Endothelial cell of umbilical vein (primary cell): ENCODE data around the gene NEU1. TPM values are rescaled to one million over a fixed set of nuclear protein-coding genes. Genes with fewer than 3 reads are reported as not detected.

Experiments
- BruUV-seq: library from RNA; stranded (reverse); fragments of 400-500 nt; replicated peaks from 2 replicates; lab custom pipeline; 2021; lab: Mats Ljungman, UMichigan
- CTCF ChIA-PET: fragments of 300-600, 350-600 bp; sonication (Branson Sonifier 250); formaldehyde crosslinking; loops from one replicate; lab custom pipeline; 2021; ENCODE audit warnings: antibody characterized with exemption, inconsistent platforms; lab: Charles Lee
- POLR2A ChIA-PET: fragments of 300-600, 350-600 bp; sonication (Branson Sonifier 250); formaldehyde crosslinking; loops from one replicate; lab custom pipeline; 2021; ENCODE audit warnings: antibody characterized with exemption, inconsistent platforms; lab: Charles Lee
- DNase-seq: peaks from one replicate; pipeline ENCODE4 v3.0.0-alpha.2; 2011; ENCODE audit warnings: low read depth, low spot score
- FAIRE-seq: peaks from 2 replicates; lab custom pipeline; 2011; peaks lifted over from hg19 to GRCh38; lab: Jason Lieb, UNC
- H2AFZ ChIP-seq: 2 replicates; pipeline ENCODE4 v1.6.0; 2012; ENCODE audit warnings: low read depth, low read length, control low read depth, inconsistent platforms
- H3K27ac ChIP-seq: 2 replicates; pipeline ENCODE4 v1.5.1; 2011; ENCODE audit warnings: low read depth, mild to moderate bottlenecking, control low read depth, low read length, moderate library complexity; ENCODE audit not compliant: insufficient read depth
- H3K27me3 ChIP-seq, 2 experiments: 2 replicates each; pipeline versions ENCODE4 v1.6.0 to v1.6.1; 2011; ENCODE audit warnings: low read length in 2 of 2, mixed read lengths in 1 of 2; ENCODE audit not compliant: control insufficient read depth in 2 of 2, insufficient read depth in 2 of 2
- H3K36me3 ChIP-seq, 2 experiments: 2 replicates in 1 of 2; 3 replicates in 1 of 2; pipeline ENCODE4 v1.5.1; 2011; ENCODE audit warnings: low read length in 2 of 2, mild to moderate bottlenecking in 1 of 2, moderate library complexity in 1 of 2; ENCODE audit not compliant: control insufficient read depth in 2 of 2, insufficient read depth in 2 of 2; ENCODE audit errors: extremely low read depth in 1 of 2
- H3K4me1 ChIP-seq: 3 replicates; pipeline ENCODE4 v1.5.1; 2011; ENCODE audit warnings: mild to moderate bottlenecking, low read length; ENCODE audit not compliant: control insufficient read depth, insufficient read depth; ENCODE audit errors: extremely low read depth
- H3K4me2 ChIP-seq: 2 replicates; pipeline ENCODE4 v1.6.1; 2011; ENCODE audit warnings: low read length, control low read depth, mixed read lengths; ENCODE audit not compliant: insufficient read depth
- H3K4me3 ChIP-seq, 3 experiments: fragments of 200-600 bp in 1 of 3; sonication (generic), shearing (Covaris generic) in 1 of 3; replicated peaks in 1 of 3; 2 replicates each; pipeline ENCODE4 v1.5.1; 2011 to 2016; ENCODE audit warnings: control low read depth in 3 of 3, low read length in 3 of 3, mild to moderate bottlenecking in 2 of 3, inconsistent platforms in 1 of 3, low read depth in 1 of 3, moderate library complexity in 1 of 3; ENCODE audit not compliant: insufficient read depth in 1 of 3
- H3K79me2 ChIP-seq: 2 replicates; pipeline ENCODE4 v1.6.0; 2012; ENCODE audit warnings: low read length, inconsistent platforms; ENCODE audit not compliant: control insufficient read depth, insufficient read depth
- H3K9ac ChIP-seq: replicated peaks from 2 replicates; pipeline ENCODE3; 2011; ENCODE audit warnings: low read length, control low read depth; ENCODE audit not compliant: insufficient read depth; ENCODE audit errors: extremely low read depth
- H3K9me1 ChIP-seq: replicated peaks from 3 replicates; pipeline ENCODE4 v1.6.0; 2011; ENCODE audit warnings: mild to moderate bottlenecking, low read length; ENCODE audit not compliant: control insufficient read depth, insufficient read depth; ENCODE audit errors: extremely low read depth
- H3K9me3 ChIP-seq: replicated peaks from 2 replicates; pipeline ENCODE4 v1.5.1; 2012; ENCODE audit warnings: low read length, inconsistent platforms; ENCODE audit not compliant: control insufficient read depth, insufficient read depth
- H4K20me1 ChIP-seq: replicated peaks from 2 replicates; pipeline ENCODE3; 2011; ENCODE audit warnings: mild to moderate bottlenecking, low read length; ENCODE audit not compliant: control insufficient read depth, insufficient read depth; ENCODE audit errors: extremely low read depth
- EZH2 ChIP-seq: IDR thresholded peaks from 2 replicates; pipeline ENCODE4 v1.6.1; 2012; ENCODE audit warnings: borderline replicate concordance, low read depth, mild to moderate bottlenecking, moderate library complexity, low read length, inconsistent platforms; ENCODE audit not compliant: severe bottlenecking
- FOS ChIP-seq: IDR thresholded peaks from 2 replicates; pipeline ENCODE4 v1.6.1; 2011; ENCODE audit warnings: mild to moderate bottlenecking, low read length, moderate library complexity, borderline replicate concordance; ENCODE audit not compliant: insufficient read depth
- GATA2 ChIP-seq: IDR thresholded peaks from 2 replicates; pipeline ENCODE4 v1.7.0; 2011; ENCODE audit warnings: low read depth, mild to moderate bottlenecking, moderate library complexity, mixed read lengths, low read length; ENCODE audit not compliant: insufficient read length, insufficient read depth
- JUN ChIP-seq: IDR thresholded peaks from 2 replicates; pipeline ENCODE4 v1.6.1; 2011; ENCODE audit warnings: borderline replicate concordance, low read depth; ENCODE audit not compliant: insufficient read length, insufficient read depth
- MAX ChIP-seq: IDR thresholded peaks from 2 replicates; pipeline ENCODE4 v1.6.1; 2011; ENCODE audit not compliant: insufficient read depth, insufficient read length
- MYC ChIP-seq: IDR thresholded peaks from one replicate; pipeline ENCODE4 v1.6.1; 2011; ENCODE audit warnings: mild to moderate bottlenecking, low read depth, low read length
- POLR2A ChIP-seq: IDR thresholded peaks from 2 replicates; pipeline ENCODE4 v1.6.1; 2012; ENCODE audit warnings: low read depth, mild to moderate bottlenecking, control low read depth, low read length
- POLR2AphosphoS5 ChIP-seq: IDR thresholded peaks from 2 replicates; pipeline ENCODE4 v1.6.1; 2012; ENCODE audit warnings: low read depth, mild to moderate bottlenecking, control low read depth, low read length, moderate library complexity; ENCODE audit not compliant: insufficient read depth
- dilution Hi-C: fragments of 300-500 bp; cut with MboI; formaldehyde crosslinking; loops from one replicate; pipeline ENCODE4 v1.15.0; 2019; ENCODE audit warnings: low sequenced_read_pairs; ENCODE audit not compliant: extremely low pct_ligation_motif_present
- intact Hi-C: fragments of 100-400 bp; cut with micrococcal nuclease; formaldehyde crosslinking; loops from one replicate; pipeline ENCODE4 v1.10.0; 2022
- polyA plus RNA-seq, 4 experiments: library from polyadenylated mRNA; depleted of rRNA in 3 of 4; stranded (reverse) in 3 of 4; unstranded in 1 of 4; fragments of >200 nt; gene quantifications; 2 replicates each; pipeline versions ENCODE4 v1.2.1 to v1.2.3, GENCODE V29; 2011 to 2012; ENCODE audit warnings: missing spikeins in 1 of 4
- total RNA-seq: library from RNA; stranded (reverse); gene quantifications from 2 replicates; pipeline ENCODE4 v1.2.3, GENCODE V29; 2021
- TF ChIP-seq, protein P1 (sequence below), 2 donors: IDR thresholded peaks; 1 replicate in 1 of 2; 2 replicates in 1 of 2; pipeline ENCODE4 v1.5.1; 2011; ENCODE audit warnings: low read length in 2 of 2, mild to moderate bottlenecking in 2 of 2, moderate library complexity in 2 of 2, control low read depth in 1 of 2, inconsistent platforms in 1 of 2, low read depth in 1 of 2; ENCODE audit not compliant: insufficient read depth in 1 of 2; ENCODE audit errors: extremely low read depth in 1 of 2

NEU1 gene
- total and polyA plus RNA-seq, 2 donors (not counting 3 experiments of a cell fraction or from before 2014, with no cell fraction given) = 62.8 to 111 TPM

DNA sequence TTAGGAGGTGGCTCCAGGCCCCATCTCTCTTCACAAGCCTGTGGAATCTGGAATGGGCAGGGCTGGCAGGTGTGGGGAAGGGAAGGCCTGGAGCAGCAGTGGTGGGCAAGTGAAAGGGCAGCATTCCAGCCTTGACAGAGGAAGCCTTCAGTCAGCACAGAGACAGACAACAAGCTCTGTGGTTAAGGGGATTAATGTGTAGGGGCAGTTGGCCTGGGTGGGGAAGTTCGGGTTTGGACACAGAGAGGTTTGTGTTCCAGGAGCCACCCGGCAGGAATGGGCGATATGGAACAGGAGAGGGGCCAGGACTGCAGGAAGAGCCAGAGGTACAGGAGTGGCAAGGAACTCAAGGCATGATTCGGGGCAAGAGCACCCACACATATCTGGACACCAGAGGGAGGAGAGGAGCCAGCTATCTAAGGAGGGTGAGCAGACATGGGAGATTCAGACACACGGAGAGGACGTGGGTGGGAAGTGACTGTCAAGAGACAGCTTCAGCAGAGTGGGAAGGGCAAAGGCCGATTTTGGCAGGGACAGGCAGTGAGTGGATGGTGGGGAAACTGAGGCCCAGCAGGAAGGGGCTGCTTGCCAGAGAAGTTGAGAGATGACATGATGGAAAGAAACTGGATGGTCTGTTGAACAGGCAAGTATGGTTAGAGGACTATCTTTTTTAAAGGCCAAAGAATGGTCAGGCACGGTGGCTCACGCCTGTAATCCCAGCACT lies 18.7 kb upstream of the NEU1 start:
- H4K20me1 ChIP-seq = no peaks in the 10 kb centered on the region
- DNase-seq = no peak
- no peak overlapping the region for H2AFZ ChIP-seq
- FAIRE-seq = no peak
- H3K4me2 ChIP-seq = no peak overlapping the region
- no peaks in the 10 kb centered on the region for H3K27me3 ChIP-seq
- no peaks in the 10 kb centered on the region for H3K9me3 ChIP-seq
- intact Hi-C loops = no loop called here
- BruUV-seq = no TSS peak
- H3K79me2 ChIP-seq = no peaks in the 10 kb centered on the region
- no peaks in the 10 kb centered on the region for H3K9me1 ChIP-seq
- H3K9ac ChIP-seq = no peak overlapping the region
- no peak overlapping the region for H3K27ac ChIP-seq
- no peak overlapping the region for H3K4me3 ChIP-seq
- peaks cover 6% of the 10 kb centered on the region for H3K4me1 ChIP-seq
- POLR2A ChIA-PET = no interaction called here
- no peak for TF ChIP-seq MYC
- TF ChIP-seq, protein P1, sequence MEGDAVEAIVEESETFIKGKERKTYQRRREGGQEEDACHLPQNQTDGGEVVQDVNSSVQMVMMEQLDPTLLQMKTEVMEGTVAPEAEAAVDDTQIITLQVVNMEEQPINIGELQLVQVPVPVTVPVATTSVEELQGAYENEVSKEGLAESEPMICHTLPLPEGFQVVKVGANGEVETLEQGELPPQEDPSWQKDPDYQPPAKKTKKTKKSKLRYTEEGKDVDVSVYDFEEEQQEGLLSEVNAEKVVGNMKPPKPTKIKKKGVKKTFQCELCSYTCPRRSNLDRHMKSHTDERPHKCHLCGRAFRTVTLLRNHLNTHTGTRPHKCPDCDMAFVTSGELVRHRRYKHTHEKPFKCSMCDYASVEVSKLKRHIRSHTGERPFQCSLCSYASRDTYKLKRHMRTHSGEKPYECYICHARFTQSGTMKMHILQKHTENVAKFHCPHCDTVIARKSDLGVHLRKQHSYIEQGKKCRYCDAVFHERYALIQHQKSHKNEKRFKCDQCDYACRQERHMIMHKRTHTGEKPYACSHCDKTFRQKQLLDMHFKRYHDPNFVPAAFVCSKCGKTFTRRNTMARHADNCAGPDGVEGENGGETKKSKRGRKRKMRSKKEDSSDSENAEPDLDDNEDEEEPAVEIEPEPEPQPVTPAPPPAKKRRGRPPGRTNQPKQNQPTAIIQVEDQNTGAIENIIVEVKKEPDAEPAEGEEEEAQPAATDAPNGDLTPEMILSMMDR (IDR thresholded peaks at IDR 0.05; ENCODE audit: extremely low read depth in 1 of 2, insufficient read depth in 1 of 2, low read depth in 1 of 2, low read length in 2 of 2) = no peak
- TF ChIP-seq FOS = no peak
- no peak for TF ChIP-seq POLR2A
- TF ChIP-seq MAX = no peak
- TF ChIP-seq JUN = no peak
- no peak for TF ChIP-seq GATA2
- TF ChIP-seq EZH2 = no peak
- TF ChIP-seq POLR2AphosphoS5 = no peak
- H3K36me3 ChIP-seq = peaks cover 2 to 39% of the 10 kb centered on the region in 2 experiments
- dilution Hi-C loops = no loop called here
- CTCF ChIA-PET = interaction anchor here (1.1 to 1.7 kb wide), 2 partner anchors 9 to 13 kb away, joined by 4 read pairs; no protein-coding TSS in a partner anchor
